ENCODE data around the gene RUBCNL.

- TF ChIP-seq CTCF (IDR thresholded peaks at IDR 0.05 in 4 of 5, conservative IDR thresholded peaks at IDR 0.05 in 1 of 5) (no peak), POLR2A (IDR thresholded peaks at IDR 0.05) (no peak)
Observed at GRCh38 chr13:46320821-46321220, 66.2 kb downstream of the RUBCNL start.

All from gastrocnemius medialis (tissue), 4 donors.